Measurements from ENCODE around the gene HRG.
A peak's percentile ranks its signal among the peaks of the same experiment; 100 is the strongest.
"Not testable (repeated sequence)": the region's sequence is repeated elsewhere in the genome, so short reads cannot be mapped to it uniquely, and the experiment has no call there.

HRG gene

GRCh38 chr3:186665625-186666188 is at the start of gene HRG:
Gene HRG (plus strand): TSS chr3:186666014. CDS start chr3:186666032, 18 bp downstream.
- no peak for DNase-seq (ENCODE audit: low read depth in 2 of 2, low spot score in 1 of 2)

GRCh38 chr3:186616299-186616617 is 49.6 kb upstream of the HRG start:
- DNase-seq (ENCODE audit: low read depth in 2 of 2, low spot score in 1 of 2), result no peak

GRCh38 chr3:186617036-186617946 is 48.5 kb upstream of the HRG start:
- DNase-seq (ENCODE audit: low read depth in 2 of 2, low spot score in 1 of 2), result peak; percentile 65 to 68

- DNase-seq (ENCODE audit: low read depth in 2 of 2, low spot score in 1 of 2), result no peak
Observed at GRCh38 chr3:186618318-186618938, 47.4 kb upstream of the HRG start.

- DNase-seq (ENCODE audit: low read depth in 2 of 2, low spot score in 1 of 2), result no peak
Observed at GRCh38 chr3:186619787-186620212, 46.0 kb upstream of the HRG start.

GRCh38 chr3:186620213-186621092 is 45.4 kb upstream of the HRG start:
- no peak for DNase-seq (ENCODE audit: low read depth in 2 of 2, low spot score in 1 of 2)

- no peak for DNase-seq (ENCODE audit: low read depth in 2 of 2, low spot score in 1 of 2)
Observed at GRCh38 chr3:186621894-186622650, 43.7 kb upstream of the HRG start.

- DNase-seq (ENCODE audit: low read depth in 2 of 2, low spot score in 1 of 2), result no peak
Observed at GRCh38 chr3:186622651-186623310, 43.0 kb upstream of the HRG start.

- no peak for DNase-seq (ENCODE audit: low read depth in 2 of 2, low spot score in 1 of 2)
Observed at GRCh38 chr3:186624598-186624997, 41.2 kb upstream of the HRG start.

GRCh38 chr3:186625600-186626042 is 40.2 kb upstream of the HRG start:
- DNase-seq (ENCODE audit: low read depth in 2 of 2, low spot score in 1 of 2), result no peak

- DNase-seq (ENCODE audit: low read depth in 2 of 2, low spot score in 1 of 2), result no peak
Observed at GRCh38 chr3:186626254-186626847, 39.5 kb upstream of the HRG start.

GRCh38 chr3:186627852-186628414 is 37.9 kb upstream of the HRG start:
- no peak for DNase-seq (ENCODE audit: low read depth in 2 of 2, low spot score in 1 of 2)

GRCh38 chr3:186628756-186629155 is 37.1 kb upstream of the HRG start:
- no peak for DNase-seq (ENCODE audit: low read depth in 2 of 2, low spot score in 1 of 2)

GRCh38 chr3:186630950-186631641 is 34.7 kb upstream of the HRG start:
- DNase-seq (ENCODE audit: low read depth in 2 of 2, low spot score in 1 of 2), result no peak

- no peak for DNase-seq (ENCODE audit: low read depth in 2 of 2, low spot score in 1 of 2)
Observed at GRCh38 chr3:186633481-186633880, 32.3 kb upstream of the HRG start.

GRCh38 chr3:186634207-186634606 is 31.6 kb upstream of the HRG start:
- not testable (repeated sequence) for DNase-seq (ENCODE audit: low read depth in 2 of 2, low spot score in 1 of 2)

- no peak for DNase-seq (ENCODE audit: low read depth in 2 of 2, low spot score in 1 of 2)
Observed at GRCh38 chr3:186635532-186635931, 30.3 kb upstream of the HRG start.

- DNase-seq (ENCODE audit: low read depth in 2 of 2, low spot score in 1 of 2), result no peak
Observed at GRCh38 chr3:186636536-186636935, 29.3 kb upstream of the HRG start.

- DNase-seq (ENCODE audit: low read depth in 2 of 2, low spot score in 1 of 2), result no peak
Observed at GRCh38 chr3:186637686-186638085, 28.1 kb upstream of the HRG start.
